Fibroblast of mammary gland (primary cell): ENCODE results near the gene SLC16A8.

Experiments
- DNase-seq: peaks from one replicate; pipeline ENCODE4 v3.0.0-alpha.2; 2010; ENCODE audit warnings: low read depth
- H3K4me3 ChIP-seq: 2 replicates; pipeline ENCODE4 v1.5.1; 2011; ENCODE audit warnings: low read depth, mild to moderate bottlenecking, low read length, moderate library complexity; ENCODE audit not compliant: control insufficient read depth
- TF ChIP-seq, protein P1 (sequence below): conservative IDR thresholded peaks from 2 replicates; pipeline ENCODE4 v1.5.1; 2011; ENCODE audit warnings: low read depth, low read length, inconsistent platforms; ENCODE audit not compliant: control insufficient read depth, insufficient read depth

SLC16A8 gene

DNA sequence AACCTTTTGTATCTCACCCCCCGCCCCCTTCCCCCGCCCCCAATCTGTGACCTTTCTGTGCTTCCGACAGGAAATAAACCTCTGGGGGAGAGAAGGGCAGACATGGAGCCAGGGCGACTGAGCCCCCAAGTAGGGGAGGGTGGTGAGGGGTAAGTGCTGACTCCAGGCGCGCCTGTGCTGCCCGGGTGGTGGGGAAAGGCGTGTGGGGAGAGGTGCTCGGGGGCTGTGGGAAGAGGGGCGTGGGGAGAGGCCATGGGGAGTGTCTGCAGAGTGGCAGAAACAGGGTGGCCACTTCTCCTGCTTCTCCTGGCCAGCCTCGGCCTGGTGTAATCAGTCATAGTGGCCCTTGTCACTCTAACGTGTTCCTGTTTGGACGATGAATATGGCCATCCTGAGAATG lies 8.0 kb downstream of the SLC16A8 start:
- TF ChIP-seq, protein P1, sequence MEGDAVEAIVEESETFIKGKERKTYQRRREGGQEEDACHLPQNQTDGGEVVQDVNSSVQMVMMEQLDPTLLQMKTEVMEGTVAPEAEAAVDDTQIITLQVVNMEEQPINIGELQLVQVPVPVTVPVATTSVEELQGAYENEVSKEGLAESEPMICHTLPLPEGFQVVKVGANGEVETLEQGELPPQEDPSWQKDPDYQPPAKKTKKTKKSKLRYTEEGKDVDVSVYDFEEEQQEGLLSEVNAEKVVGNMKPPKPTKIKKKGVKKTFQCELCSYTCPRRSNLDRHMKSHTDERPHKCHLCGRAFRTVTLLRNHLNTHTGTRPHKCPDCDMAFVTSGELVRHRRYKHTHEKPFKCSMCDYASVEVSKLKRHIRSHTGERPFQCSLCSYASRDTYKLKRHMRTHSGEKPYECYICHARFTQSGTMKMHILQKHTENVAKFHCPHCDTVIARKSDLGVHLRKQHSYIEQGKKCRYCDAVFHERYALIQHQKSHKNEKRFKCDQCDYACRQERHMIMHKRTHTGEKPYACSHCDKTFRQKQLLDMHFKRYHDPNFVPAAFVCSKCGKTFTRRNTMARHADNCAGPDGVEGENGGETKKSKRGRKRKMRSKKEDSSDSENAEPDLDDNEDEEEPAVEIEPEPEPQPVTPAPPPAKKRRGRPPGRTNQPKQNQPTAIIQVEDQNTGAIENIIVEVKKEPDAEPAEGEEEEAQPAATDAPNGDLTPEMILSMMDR: no peak
- H3K4me3 ChIP-seq: no peak overlapping the region
- no peak for DNase-seq

DNA sequence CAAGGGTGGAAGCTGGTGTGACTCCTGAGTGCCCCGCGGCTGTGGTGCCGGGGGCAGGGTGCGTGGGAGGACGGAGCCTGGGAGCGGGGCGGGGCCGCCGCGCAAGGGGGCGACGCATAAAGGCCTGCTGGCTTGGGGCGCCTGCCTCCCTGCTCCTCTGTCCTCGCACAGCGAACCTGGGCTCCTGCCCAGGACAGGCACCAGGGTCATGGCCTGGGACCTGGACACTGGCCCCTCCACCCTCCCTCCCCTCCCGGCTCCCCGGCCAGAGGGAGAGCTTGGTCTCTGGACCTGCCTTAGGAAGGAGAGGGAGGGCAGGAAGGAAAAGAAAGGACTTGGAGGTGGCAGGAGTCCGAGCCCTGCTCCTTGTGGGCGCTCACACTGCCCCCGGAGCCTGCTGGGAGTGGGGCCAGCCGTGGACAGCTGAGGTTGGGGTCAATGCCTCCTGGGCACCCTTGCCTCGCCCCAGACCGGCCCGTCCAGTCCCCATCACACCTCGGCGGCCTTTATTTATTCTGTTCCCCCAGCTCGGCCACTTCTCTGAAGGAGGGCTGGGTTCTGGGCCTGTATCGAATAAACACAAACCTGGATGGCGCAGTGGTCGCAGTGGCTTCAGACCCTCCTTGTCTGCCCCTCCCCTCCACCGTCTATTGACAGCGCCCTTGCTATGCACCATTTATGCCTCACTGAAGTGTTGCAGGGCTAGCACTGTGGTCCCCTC lies 8.7 kb downstream of the SLC16A8 start:
- no peak for DNase-seq
- TF ChIP-seq, protein P1: no peak

DNA sequence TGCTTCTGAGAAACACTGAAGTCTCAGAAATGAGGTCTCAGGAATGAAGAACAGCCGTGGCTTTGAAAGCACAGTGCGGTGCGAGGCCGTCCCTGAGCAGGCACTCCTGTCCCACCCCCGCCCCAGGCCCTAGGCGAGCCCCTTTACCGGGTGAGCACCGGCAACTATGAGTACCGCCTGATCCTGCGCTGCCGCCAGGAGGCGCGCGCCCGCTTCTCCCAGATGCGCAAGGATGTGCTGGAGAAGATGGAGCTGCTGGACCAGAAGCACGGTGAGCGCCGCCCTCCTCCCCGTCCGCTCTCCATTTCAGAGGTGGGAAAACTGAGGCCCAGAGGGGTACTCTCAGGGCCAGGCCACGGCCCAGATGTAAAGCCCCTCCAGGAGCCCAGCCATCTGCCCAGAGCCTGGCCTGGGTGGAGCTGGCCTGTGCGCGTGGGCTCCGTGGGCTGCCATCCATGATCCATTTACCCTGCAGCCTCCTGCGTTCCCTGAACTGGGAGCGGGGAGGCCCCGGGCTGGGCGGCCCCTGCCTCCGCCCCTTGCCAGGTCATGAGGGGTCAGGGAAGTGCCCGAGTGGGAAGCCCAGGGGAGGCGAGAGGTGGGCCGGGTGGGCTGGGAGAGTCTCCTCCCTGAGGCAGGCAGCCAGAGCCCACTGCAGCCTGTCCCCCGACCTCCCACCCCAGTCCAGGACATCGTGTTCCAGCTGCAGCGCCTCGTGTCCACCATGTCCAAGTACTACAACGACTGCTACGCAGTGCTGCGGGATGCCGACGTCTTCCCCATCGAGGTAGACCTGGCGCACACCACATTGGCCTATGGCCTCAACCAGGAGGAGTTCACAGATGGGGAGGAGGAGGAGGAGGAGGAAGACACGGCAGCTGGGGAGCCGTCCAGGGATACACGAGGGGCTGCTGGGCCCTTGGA lies 9.5 kb downstream of the SLC16A8 start:
- H3K4me3 ChIP-seq: no peak overlapping the region
- DNase-seq: no peak
- TF ChIP-seq, protein P1: peak; percentile 20

More for the DNA sequence above, 8.7 kb downstream of the SLC16A8 start:
- H3K4me3 ChIP-seq: no peak overlapping the region

DNA sequence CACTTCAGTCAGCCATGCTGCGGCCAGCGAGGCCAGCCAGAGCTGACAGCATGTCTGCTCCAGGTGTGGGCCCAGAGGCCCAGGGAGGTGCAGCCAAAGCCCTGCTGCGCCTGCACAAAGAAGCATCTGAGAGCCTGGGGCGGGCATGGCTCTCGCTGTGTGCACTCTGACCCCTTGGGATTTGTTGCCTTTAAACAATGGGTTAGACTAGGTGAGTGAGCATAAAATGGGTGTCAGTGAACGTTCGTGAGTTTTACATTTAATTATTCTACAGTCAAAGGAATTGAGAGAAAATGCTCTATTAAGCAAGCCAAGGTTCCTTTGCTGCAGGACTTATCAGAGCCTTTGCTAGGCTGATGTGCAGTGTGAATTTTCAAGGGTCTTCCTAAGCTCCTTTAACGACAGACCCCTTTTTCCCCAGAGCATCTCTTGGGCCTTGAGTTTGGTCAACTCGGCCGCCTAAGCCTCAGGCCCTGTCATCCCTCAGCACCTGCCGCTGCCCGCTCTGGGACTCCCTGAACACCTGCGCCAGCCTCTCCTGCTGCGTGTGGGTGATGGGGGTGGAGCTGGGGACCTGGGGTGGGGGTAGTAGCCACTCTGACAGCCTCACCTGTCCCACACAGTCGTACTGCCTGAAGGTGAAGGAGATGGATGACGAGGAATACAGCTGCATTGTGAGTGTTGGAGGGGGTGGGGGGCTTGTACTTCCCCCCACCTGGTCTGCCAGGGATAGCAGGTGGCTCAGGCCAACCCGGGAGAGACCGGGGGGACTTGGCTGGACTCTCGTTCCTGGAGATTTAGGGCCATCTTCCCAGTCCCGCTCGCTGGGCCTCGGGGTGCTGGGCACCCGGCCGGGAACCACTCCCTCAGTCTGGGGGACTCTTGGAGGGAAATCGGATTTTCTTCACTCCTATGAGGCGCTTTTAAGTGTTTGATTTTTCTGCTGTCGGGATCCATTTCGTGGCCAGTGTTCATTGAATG lies 10.5 kb downstream of the SLC16A8 start:
- H3K4me3 ChIP-seq: no peak overlapping the region
- DNase-seq: no peak
- TF ChIP-seq, protein P1: no peak

DNA sequence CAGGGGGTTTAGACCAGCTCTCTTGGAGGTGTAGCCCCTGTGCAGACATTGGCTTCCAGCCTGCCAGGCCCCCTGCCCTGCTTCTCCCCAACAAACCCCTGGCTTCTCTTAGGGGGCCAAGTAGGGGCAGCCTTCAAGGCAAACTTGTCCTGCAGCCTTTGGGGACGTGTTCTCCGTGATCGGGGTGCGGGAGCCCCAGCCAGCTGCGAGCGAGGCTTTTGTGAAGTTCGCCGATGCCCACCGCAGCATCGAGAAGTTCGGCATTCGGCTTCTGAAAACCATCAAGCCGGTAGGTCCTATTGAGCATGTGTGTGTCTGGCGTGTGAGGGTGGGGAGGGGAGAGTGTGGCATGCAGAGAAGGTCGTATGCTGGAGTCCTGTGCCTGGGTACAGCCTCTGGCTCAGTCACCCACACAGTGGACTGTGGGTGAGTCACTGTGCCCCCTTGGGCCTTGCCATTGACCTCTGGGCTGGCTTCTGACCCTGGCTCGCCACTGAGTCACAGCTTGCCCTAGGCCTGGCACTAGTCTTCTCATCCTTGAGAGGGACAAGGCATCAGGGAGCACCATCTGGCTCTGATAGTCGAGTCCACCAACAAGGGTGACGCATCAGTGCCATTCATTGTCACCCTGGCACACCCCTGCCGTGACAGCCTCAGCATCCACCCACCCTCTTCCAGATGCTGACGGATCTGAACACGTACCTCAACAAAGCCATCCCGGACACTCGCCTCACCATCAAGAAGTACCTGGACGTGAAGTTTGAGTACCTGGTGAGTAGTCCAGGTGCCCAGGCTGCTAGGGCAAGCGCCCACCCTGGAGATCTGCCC lies 11.4 kb downstream of the SLC16A8 start:
- no peak for DNase-seq
- TF ChIP-seq, protein P1: no peak
- H3K4me3 ChIP-seq: no peak overlapping the region
